Endodermal cell (in vitro differentiated cells): ENCODE results near the gene ANKRD29. TPM values are rescaled to one million over a fixed set of nuclear protein-coding genes. Genes with fewer than 3 reads are reported as not detected.

Experiments
- DNase-seq: peaks from one replicate; pipeline ENCODE4 v3.0.0-alpha.2; 2017
- H3K27ac ChIP-seq: 2 replicates; pipeline ENCODE4 v1.5.1; 2013; ENCODE audit warnings: mild to moderate bottlenecking, low read depth, low read length, moderate library complexity
- H3K27me3 ChIP-seq: 2 replicates; pipeline ENCODE4 v1.6.1; 2013; ENCODE audit warnings: mild to moderate bottlenecking, low read length, moderate library complexity; ENCODE audit not compliant: insufficient read depth, control insufficient read depth, poor library complexity, severe bottlenecking
- H3K36me3 ChIP-seq: 2 replicates; pipeline ENCODE4 v1.7.0; 2013; ENCODE audit warnings: mild to moderate bottlenecking, low read length, moderate library complexity; ENCODE audit not compliant: control insufficient read depth, insufficient read depth
- H3K4me1 ChIP-seq: one replicate; pipeline ENCODE4 v1.7.0; 2013; ENCODE audit warnings: low read length; ENCODE audit not compliant: control insufficient read depth, insufficient read depth
- H3K4me3 ChIP-seq: 2 replicates; pipeline ENCODE4 v1.5.1; 2013; ENCODE audit warnings: mild to moderate bottlenecking, low read length, moderate library complexity
- H3K9ac ChIP-seq: 2 replicates; pipeline ENCODE4 v1.6.1; 2013; ENCODE audit warnings: mild to moderate bottlenecking, low read length, moderate library complexity; ENCODE audit not compliant: poor library complexity, severe bottlenecking; ENCODE audit errors: extremely low read depth
- H3K9me3 ChIP-seq: 2 replicates; pipeline ENCODE4 v1.6.1; 2013; ENCODE audit warnings: mild to moderate bottlenecking, low read length, moderate library complexity; ENCODE audit not compliant: control insufficient read depth
- H3K27ac Mint-ChIP-seq: 2 replicates; pipeline ENCODE4 v1.8.0; 2020; ENCODE audit warnings: mixed read lengths
- H3K27me3 Mint-ChIP-seq: 2 replicates; pipeline ENCODE4 v1.8.0; 2021; ENCODE audit warnings: mild to moderate bottlenecking, mixed read lengths; ENCODE audit not compliant: insufficient read depth
- H3K36me3 Mint-ChIP-seq: 2 replicates; pipeline ENCODE4 v1.8.0; 2020; ENCODE audit warnings: low read depth, mixed read lengths
- H3K4me1 Mint-ChIP-seq: 2 replicates; pipeline ENCODE4 v1.8.0; 2020; ENCODE audit warnings: mixed read lengths
- H3K4me3 Mint-ChIP-seq: 2 replicates; pipeline ENCODE4 v1.8.0; 2020; ENCODE audit warnings: mild to moderate bottlenecking, moderate library complexity, mixed read lengths
- H3K9me3 Mint-ChIP-seq: 2 replicates; pipeline ENCODE4 v1.8.0; 2020; ENCODE audit warnings: mild to moderate bottlenecking, mixed read lengths
- WGBS, 2 experiments: methylation state at CpG; one replicate each; pipeline versions ENCODE4 v1.1.5 to v1.1.7; 2013; ENCODE audit warnings: missing lambda C conversion rate in 2 of 2, mixed read lengths in 1 of 2; ENCODE audit not compliant: insufficient coverage in 1 of 2, insufficient read length in 1 of 2; 5-methylcytosine and 5-hydroxymethylcytosine counted together
- total RNA-seq, 2 donors: library from RNA; stranded (reverse); fragmentation: NEBNext Ultra II Directional in 1 of 2; extraction: Animal tissue kit (Norgen Biotek cat#: 25700) in 1 of 2; gene quantifications; 2 replicates in 1 of 2; 3 replicates in 1 of 2; pipeline ENCODE4 v1.2.1, GENCODE V29; 2021
- TF ChIP-seq, protein P1 (sequence below): fragments of 200-600 bp; sonication (generic); conservative IDR thresholded peaks from 2 replicates; pipeline ENCODE4 v1.5.0; 2021; ENCODE audit warnings: antibody characterized with exemption, mild to moderate bottlenecking

ANKRD29 gene
- total RNA-seq, 2 donors from 2014 or later, result 0.44 to 0.73 TPM

- no peak overlapping the region for H3K27ac Mint-ChIP-seq
- TF ChIP-seq, protein P1, sequence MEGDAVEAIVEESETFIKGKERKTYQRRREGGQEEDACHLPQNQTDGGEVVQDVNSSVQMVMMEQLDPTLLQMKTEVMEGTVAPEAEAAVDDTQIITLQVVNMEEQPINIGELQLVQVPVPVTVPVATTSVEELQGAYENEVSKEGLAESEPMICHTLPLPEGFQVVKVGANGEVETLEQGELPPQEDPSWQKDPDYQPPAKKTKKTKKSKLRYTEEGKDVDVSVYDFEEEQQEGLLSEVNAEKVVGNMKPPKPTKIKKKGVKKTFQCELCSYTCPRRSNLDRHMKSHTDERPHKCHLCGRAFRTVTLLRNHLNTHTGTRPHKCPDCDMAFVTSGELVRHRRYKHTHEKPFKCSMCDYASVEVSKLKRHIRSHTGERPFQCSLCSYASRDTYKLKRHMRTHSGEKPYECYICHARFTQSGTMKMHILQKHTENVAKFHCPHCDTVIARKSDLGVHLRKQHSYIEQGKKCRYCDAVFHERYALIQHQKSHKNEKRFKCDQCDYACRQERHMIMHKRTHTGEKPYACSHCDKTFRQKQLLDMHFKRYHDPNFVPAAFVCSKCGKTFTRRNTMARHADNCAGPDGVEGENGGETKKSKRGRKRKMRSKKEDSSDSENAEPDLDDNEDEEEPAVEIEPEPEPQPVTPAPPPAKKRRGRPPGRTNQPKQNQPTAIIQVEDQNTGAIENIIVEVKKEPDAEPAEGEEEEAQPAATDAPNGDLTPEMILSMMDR, result no peak
- no peaks in the 10 kb centered on the region for H3K4me1 ChIP-seq
These were observed 12.5 kb upstream of the ANKRD29 start for GRCh38 chr18:23675236-23675635.

GRCh38 chr18:23673725-23674124 is 11.0 kb upstream of the ANKRD29 start:
- Mint-ChIP-seq H3K4me1 (peaks cover 2% of the 10 kb centered on the region), H3K27me3 (peaks cover 12% of the 10 kb centered on the region), H3K27ac (no peak overlapping the region), H3K36me3 (no peaks in the 10 kb centered on the region), H3K4me3 (no peak overlapping the region), H3K9me3 (no peaks in the 10 kb centered on the region)
- Histone ChIP-seq H3K4me1 (peaks cover 2% of the 10 kb centered on the region), H3K4me3 (no peak overlapping the region), H3K27me3 (no peaks in the 10 kb centered on the region), H3K36me3 (no peaks in the 10 kb centered on the region), H3K27ac (no peak overlapping the region), H3K9ac (no peak overlapping the region), H3K9me3 (no peaks in the 10 kb centered on the region)
- TF ChIP-seq, protein P1, result no peak
- WGBS, 2 experiments, result 60 to 79% methylated on average over 1 of the region's 1 CpG
- no peak for DNase-seq

More at GRCh38 chr18:23675236-23675635, 12.5 kb upstream of the ANKRD29 start:
- Mint-ChIP-seq H3K4me3 (no peak overlapping the region), H3K36me3 (no peaks in the 10 kb centered on the region), H3K9me3 (no peaks in the 10 kb centered on the region), H3K4me1 (no peaks in the 10 kb centered on the region), H3K27me3 (peaks cover 16% of the 10 kb centered on the region)
- Histone ChIP-seq H3K36me3 (no peaks in the 10 kb centered on the region), H3K4me3 (no peak overlapping the region), H3K9me3 (no peaks in the 10 kb centered on the region), H3K27me3 (no peaks in the 10 kb centered on the region), H3K27ac (no peak overlapping the region), H3K9ac (no peak overlapping the region)
- DNase-seq, result no peak

DNA sequence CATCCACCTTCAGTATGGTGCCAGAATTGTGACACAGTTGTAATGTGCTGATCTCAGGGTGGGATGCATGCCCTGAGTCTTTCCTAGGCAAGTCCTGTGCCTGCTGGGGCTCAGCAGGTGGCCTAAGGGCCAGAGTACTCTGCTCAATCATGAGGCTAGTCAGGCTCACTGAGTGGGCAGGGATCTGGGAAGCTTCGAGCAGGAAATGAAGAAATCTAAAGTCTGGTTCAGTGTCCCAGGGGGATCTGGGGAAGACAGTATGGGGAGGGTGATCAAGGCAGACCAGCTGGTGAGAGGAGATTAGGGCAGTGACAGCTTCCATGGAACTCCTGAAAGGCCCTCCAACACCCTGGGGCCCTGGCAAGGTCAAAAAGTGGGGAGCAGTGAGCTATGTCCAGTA is 8.9 kb upstream of the ANKRD29 start:
- Mint-ChIP-seq H3K9me3 (no peaks in the 10 kb centered on the region), H3K27me3 (peaks cover 7% of the 10 kb centered on the region), H3K27ac (no peak overlapping the region), H3K4me3 (no peak overlapping the region), H3K4me1 (peaks cover 4% of the 10 kb centered on the region), H3K36me3 (no peaks in the 10 kb centered on the region)
- Histone ChIP-seq H3K27ac (no peak overlapping the region), H3K36me3 (no peaks in the 10 kb centered on the region), H3K9ac (no peak overlapping the region), H3K9me3 (no peaks in the 10 kb centered on the region), H3K27me3 (no peaks in the 10 kb centered on the region), H3K4me3 (no peak overlapping the region), H3K4me1 (peaks cover 6% of the 10 kb centered on the region)
- DNase-seq, result no peak
- 92% methylated on average over 1 of the region's 1 CpG; no CpG with 5 or more reads in 1 of the 2 experiments for WGBS, 2 experiments
- TF ChIP-seq, protein P1, result no peak
